ENCODE data around the gene PHRF1. TPM values are rescaled to one million over a fixed set of nuclear protein-coding genes. Genes with fewer than 3 reads are reported as not detected.

Gene PHRF1
- total RNA-seq, 2 experiments from 2014 or later: 43.1 to 44.5 TPM

- TF ChIP-seq CTCF (IDR thresholded peaks at IDR 0.05): no peak
- ChIA-PET POLR2A (interaction anchor here (0.6 to 3.2 kb wide), 10 partner anchors 9 to 39 kb away, joined by 3 to 7 read pairs (median 4); partner anchors contain the start of genes PHRF1 and SCT), CTCF (interaction anchor here (1.3 kb wide), 1 partner anchor 60 kb away, joined by 4 read pairs; no protein-coding TSS in a partner anchor)
- DNase-seq (no peak), ATAC-seq (no peak)
- H3K27ac Mint-ChIP-seq: peak overlapping the region; percentile 90
- H3K4me1 Mint-ChIP-seq (ENCODE audit: low read depth): peaks cover 11% of the 10 kb centered on the region
- H3K36me3 Mint-ChIP-seq (ENCODE audit: low read depth): peaks cover 4% of the 10 kb centered on the region
- H3K4me3 Mint-ChIP-seq: peak overlapping the region; percentile 84
- intact Hi-C loops (cut with micrococcal nuclease): no loop called here
- H3K27me3 Mint-ChIP-seq: no peaks in the 10 kb centered on the region
- H3K9me3 Mint-ChIP-seq: no peaks in the 10 kb centered on the region
Measured at GRCh38 chr11:614623-615503, 38.6 kb downstream of the PHRF1 start.

- intact Hi-C loops (cut with micrococcal nuclease): no loop called here
- TF ChIP-seq CTCF (IDR thresholded peaks at IDR 0.05): no peak
- peaks cover 11% of the 10 kb centered on the region for H3K4me1 Mint-ChIP-seq (ENCODE audit: low read depth)
- DNase-seq (peak; percentile 92), ATAC-seq (peak; percentile 76)
- POLR2A ChIA-PET: interaction anchor here (0.6 to 1.5 kb wide), 6 partner anchors 9 to 269 kb away, joined by 3 to 6 read pairs (median 4); partner anchors contain the start of gene SCT
- CTCF ChIA-PET: no interaction called here
- peak within 1 kb of the TSS; percentile 84 for H3K4me3 Mint-ChIP-seq
- H3K36me3 Mint-ChIP-seq (ENCODE audit: low read depth): peaks cover 4% of the 10 kb centered on the region
- H3K9me3 Mint-ChIP-seq: no peaks in the 10 kb centered on the region
- peak within 1 kb of the TSS; percentile 90 for H3K27ac Mint-ChIP-seq
- no peaks in the 10 kb centered on the region for H3K27me3 Mint-ChIP-seq
Measured at GRCh38 chr11:615504-616319, 39.4 kb downstream of the PHRF1 start, which contains the start of gene IRF7. TSS of gene IRF7 (minus strand) at chr11:615950. CDS start at chr11:615364, 586 bp downstream.

- H3K9me3 Mint-ChIP-seq: no peaks in the 10 kb centered on the region
- H3K27ac Mint-ChIP-seq: peak overlapping the region; percentile 90
- intact Hi-C loops (cut with micrococcal nuclease): no loop called here
- TF ChIP-seq CTCF (IDR thresholded peaks at IDR 0.05): no peak
- peak overlapping the region; percentile 84 for H3K4me3 Mint-ChIP-seq
- ATAC-seq (no peak), DNase-seq (no peak)
- H3K4me1 Mint-ChIP-seq (ENCODE audit: low read depth): peaks cover 11% of the 10 kb centered on the region
- peaks cover 4% of the 10 kb centered on the region for H3K36me3 Mint-ChIP-seq (ENCODE audit: low read depth)
- CTCF ChIA-PET: no interaction called here
- no peaks in the 10 kb centered on the region for H3K27me3 Mint-ChIP-seq
- POLR2A ChIA-PET: interaction anchor here (0.8 to 1.5 kb wide), 3 partner anchors 11 to 53 kb away, joined by 3 to 6 read pairs (median 4); partner anchors contain the start of gene SCT
Measured at GRCh38 chr11:616320-617198, 40.3 kb downstream of the PHRF1 start.

- H3K4me3 Mint-ChIP-seq: no peak overlapping the region
- intact Hi-C loops (cut with micrococcal nuclease): no loop called here
- peaks cover 11% of the 10 kb centered on the region for H3K4me1 Mint-ChIP-seq (ENCODE audit: low read depth)
- no peaks in the 10 kb centered on the region for H3K27me3 Mint-ChIP-seq
- no peak overlapping the region for H3K27ac Mint-ChIP-seq
- no peak for TF ChIP-seq CTCF (IDR thresholded peaks at IDR 0.05)
- H3K36me3 Mint-ChIP-seq (ENCODE audit: low read depth): peaks cover 6% of the 10 kb centered on the region
- DNase-seq (no peak), ATAC-seq (no peak)
- POLR2A ChIA-PET: no interaction called here
- H3K9me3 Mint-ChIP-seq: no peaks in the 10 kb centered on the region
- CTCF ChIA-PET: no interaction called here
Measured at GRCh38 chr11:617199-617911, 41.1 kb downstream of the PHRF1 start.
